K562 (cell line): ENCODE data around the gene OPCML. TPM values are rescaled to one million over a fixed set of nuclear protein-coding genes. Genes with fewer than 3 reads are reported as not detected.

Experiments used
- ATAC-seq: fragments of 200-7000 bp; cut with Tn5 transposase; 3 replicates; pipeline ENCODE4 v1.9.1; 2020; ENCODE audit warnings: moderate library complexity
- BruUV-seq: library from RNA; stranded (reverse); fragments of 400-500 nt; replicated peaks from 2 replicates; lab custom pipeline; 2021; lab: Mats Ljungman, UMichigan
- CTCF ChIA-PET: fragments of 300-600 bp; formaldehyde crosslinking; extraction: SDS; loops from one replicate; lab custom pipeline; 2021; ENCODE audit warnings: low intra/inter-chr PET ratio; lab: Yijun Ruan, JAX
- POLR2A ChIA-PET: fragments of 300-600, 350-650 bp; sonication (Branson Sonifier 250); formaldehyde crosslinking; extraction: SDS; loops from one replicate; lab custom pipeline; 2021; ENCODE audit warnings: antibody characterized with exemption, inconsistent platforms; lab: Yijun Ruan, JAX
- DNase-seq, 4 experiments: peaks; one replicate each; pipeline versions ENCODE4 v3.0.0 to v3.0.0-alpha.2; 2011 to 2018; ENCODE audit warnings: low spot score in 3 of 4, mixed read lengths in 3 of 4; ENCODE audit errors: extremely low read depth in 1 of 4
- FAIRE-seq: peaks from 2 replicates; lab custom pipeline; 2011; peaks lifted over from hg19 to GRCh38; lab: Jason Lieb, UNC
- H2AFZ ChIP-seq: 2 replicates; pipeline ENCODE4 v1.6.0; 2011; ENCODE audit warnings: low read depth, low read length, control low read depth, inconsistent platforms
- H3K27ac ChIP-seq: fragments of 200-600 bp; 3 replicates; pipeline ENCODE4 v1.8.0; 2011; ENCODE audit warnings: low read depth, mild to moderate bottlenecking, control low read depth, inconsistent platforms, low read length, moderate library complexity, mixed read lengths; ENCODE audit errors: extremely low read depth
- H3K27me3 ChIP-seq, 2 experiments: fragments of 300-600 bp in 1 of 2; 2 replicates in 1 of 2; 3 replicates in 1 of 2; pipeline versions ENCODE4 v1.6.0 to v1.8.0; 2011; ENCODE audit warnings: inconsistent platforms in 2 of 2, low read length in 2 of 2, mild to moderate bottlenecking in 1 of 2, mixed read lengths in 1 of 2, moderate library complexity in 1 of 2; ENCODE audit not compliant: control insufficient read depth in 2 of 2, insufficient read depth in 2 of 2
- H3K36me3 ChIP-seq: fragments of 300-600 bp; 3 replicates; pipeline ENCODE4 v1.8.0; 2011; ENCODE audit warnings: mild to moderate bottlenecking, low read length, inconsistent platforms; ENCODE audit not compliant: control insufficient read depth, insufficient read depth
- H3K4me1 ChIP-seq, 2 experiments: fragments of 200-600 bp in 1 of 2; replicated peaks in 1 of 2; 2 replicates in 1 of 2; 3 replicates in 1 of 2; pipeline versions ENCODE4 v1.5.1 to v1.8.0; 2011; ENCODE audit warnings: inconsistent platforms in 2 of 2, low read length in 2 of 2, mild to moderate bottlenecking in 1 of 2, mixed read lengths in 1 of 2, moderate library complexity in 1 of 2; ENCODE audit not compliant: control insufficient read depth in 2 of 2, insufficient read depth in 2 of 2
- H3K4me2 ChIP-seq: 2 replicates; pipeline ENCODE4 v1.6.1; 2011; ENCODE audit warnings: low read length, control low read depth, inconsistent platforms, mixed read lengths; ENCODE audit not compliant: insufficient read depth
- H3K4me3 ChIP-seq: fragments of 200-600 bp; sonication (generic), shearing (Covaris generic); 2 replicates; pipeline ENCODE4 v1.5.1; 2016; ENCODE audit warnings: control low read depth, inconsistent platforms
- H3K79me2 ChIP-seq: fragments of 200-600 bp; 3 replicates; pipeline ENCODE4 v1.8.0; 2011; ENCODE audit warnings: low read length, inconsistent platforms; ENCODE audit not compliant: control insufficient read depth, insufficient read depth
- H3K9ac ChIP-seq, 2 experiments: 2 replicates each; pipeline versions ENCODE4 v1.6.0 to v1.6.1; 2011; ENCODE audit warnings: low read depth in 2 of 2, low read length in 2 of 2, control low read depth in 1 of 2, inconsistent platforms in 1 of 2, mild to moderate bottlenecking in 1 of 2, mixed read lengths in 1 of 2; ENCODE audit not compliant: insufficient read depth in 1 of 2
- H3K9me1 ChIP-seq: one replicate; pipeline ENCODE4 v1.6.0; 2011; ENCODE audit warnings: inconsistent platforms, mild to moderate bottlenecking, low read length, moderate library complexity; ENCODE audit not compliant: control insufficient read depth, insufficient read depth
- H3K9me3 ChIP-seq: replicated peaks from 2 replicates; pipeline ENCODE4 v1.5.1; 2011; ENCODE audit warnings: low read depth, low read length, inconsistent platforms; ENCODE audit not compliant: control insufficient read depth, insufficient read depth
- H4K20me1 ChIP-seq: replicated peaks from 2 replicates; pipeline ENCODE4 v1.6.1; 2011; ENCODE audit warnings: low read length, inconsistent platforms, mixed read lengths; ENCODE audit not compliant: control insufficient read depth, insufficient read depth
- RERE ChIP-seq: sonication (generic); formaldehyde crosslinking; IDR thresholded peaks from 2 replicates; pipeline ENCODE4 v1.8.0; 2023; ENCODE audit warnings: missing genetic modification reagents, mild to moderate bottlenecking, borderline replicate concordance
- STAT5A ChIP-seq: IDR thresholded peaks from 2 replicates; pipeline ENCODE4 v1.6.1; 2012; ENCODE audit warnings: low read length, inconsistent platforms, borderline replicate concordance
- ZNF3 ChIP-seq: fragments of 250-450 bp; sonication (Bioruptor Pico); IDR thresholded peaks from 2 replicates; pipeline ENCODE4 v1.5.0; 2021; ENCODE audit warnings: mild to moderate bottlenecking, moderate library complexity
- WGBS: fragments of 100-300 bp; shearing (Covaris generic); methylation state at CpG from one replicate; pipeline ENCODE4 v1.1.6; 2016; ENCODE audit warnings: low coverage, mixed read lengths; ENCODE audit not compliant: insufficient coverage; ENCODE audit errors: missing lambda C conversion rate; 5-methylcytosine and 5-hydroxymethylcytosine counted together
- in situ Hi-C: fragments of 300-500 bp; cut with MboI; formaldehyde crosslinking; loops from 4 replicates; pipeline ENCODE4 v1.15.0; 2018; ENCODE audit warnings: inconsistent platforms, mixed read lengths
- intact Hi-C: fragments of 100-400 bp; cut with micrococcal nuclease; formaldehyde crosslinking; loops from 2 replicates; pipeline ENCODE4 v1.14.2; 2022
- polyA plus RNA-seq, 8 experiments: library from polyadenylated mRNA; depleted of rRNA in 4 of 8; stranded (reverse) in 5 of 8; unstranded in 3 of 8; fragments of >200 nt; fragmentation: Nextera tagmentation in 2 of 8; fragmentation: Illumina TruSeq in 1 of 8; extraction: Ambion mirVana in 2 of 8; extraction: Trizol in 1 of 8; gene quantifications; 2 replicates each; pipeline versions ENCODE4 v1.2.1 to v1.2.3, GENCODE V29; 2011 to 2014; ENCODE audit warnings: inconsistent platforms in 1 of 8, missing spikeins in 1 of 8
- total RNA-seq, 7 experiments: library from RNA; depleted of rRNA in 6 of 7; stranded (reverse); fragments of >200 nt in 6 of 7; fragmentation: Illumina TruSeq in 2 of 7; extraction: Trizol in 2 of 7; gene quantifications; 2 replicates each; pipeline versions ENCODE4 v1.2.1 to v1.2.3, GENCODE V29; 2011 to 2021; ENCODE audit warnings: low replicate concordance in 1 of 7

Gene OPCML
- total and polyA plus RNA-seq, 9 of the 15 experiments (the other 6 are each of a cell fraction or from before 2014, with no cell fraction given) = not detected

- 1% methylated on average over 6 of the region's 6 CpGs for WGBS
- BruUV-seq = no TSS peak
- Histone ChIP-seq H3K27ac (no peak overlapping the region), H3K4me1 (no peaks in the 10 kb centered on the region), H4K20me1 (no peaks in the 10 kb centered on the region), H3K27me3 (no peaks in the 10 kb centered on the region), H3K9me1 (no peaks in the 10 kb centered on the region), H2AFZ (no peak overlapping the region), H3K9me3 (no peaks in the 10 kb centered on the region; the same call in 1 of the 2 replicates), H3K79me2 (no peaks in the 10 kb centered on the region), H3K9ac (no peak overlapping the region), H3K4me2 (no peak overlapping the region)
- FAIRE-seq = no peak
- in situ Hi-C loops = no loop called here
- ChIA-PET CTCF (no interaction called here), POLR2A (no interaction called here)
- intact Hi-C loops = no loop called here
- DNase-seq = no peak
- no peak for TF ChIP-seq STAT5A
- TF ChIP-seq ZNF3 (CRISPR knock-in tag) = no peak
- TF ChIP-seq RERE (CRISPR knock-in tag) = no peak
- TF ChIP-seq, all 486 proteins: peak for 0
- H3K4me3 ChIP-seq = no peak overlapping the region
- no peaks in the 10 kb centered on the region for H3K36me3 ChIP-seq
- no peak for ATAC-seq
Observed at GRCh38 chr11:132427611-132428010, 1104.7 kb downstream of the OPCML start.
